Karpas-422 (cell line): Measurements from ENCODE around the gene ADD1. TPM values are rescaled to one million over a fixed set of nuclear protein-coding genes. Genes with fewer than 3 reads are reported as not detected.

Experiments used
- DNase-seq: peaks from one replicate; pipeline ENCODE4 v3.0.0-alpha.2; 2015
- H2AFZ ChIP-seq: fragments of 200-600 bp; sonication (generic); 2 replicates; pipeline ENCODE4 v1.6.1; 2014; ENCODE audit warnings: antibody characterized with exemption, low read length, mixed read lengths
- H3K27ac ChIP-seq: fragments of 200-600 bp; sonication (generic); 2 replicates; pipeline ENCODE4 v1.5.1; 2014; ENCODE audit warnings: mild to moderate bottlenecking, low read length, moderate library complexity
- H3K27me3 ChIP-seq: fragments of 200-600 bp; sonication (generic); 2 replicates; pipeline ENCODE4 v1.6.1; 2014; ENCODE audit warnings: low read length, mixed read lengths
- H3K36me3 ChIP-seq: fragments of 200-600 bp; sonication (generic); 2 replicates; pipeline ENCODE4 v1.6.1; 2014; ENCODE audit warnings: low read length, mixed read lengths; ENCODE audit not compliant: insufficient read depth
- H3K4me1 ChIP-seq: fragments of 200-600 bp; sonication (generic); 2 replicates; pipeline ENCODE4 v1.6.1; 2014; ENCODE audit warnings: mild to moderate bottlenecking, low read length, mixed read lengths
- H3K4me2 ChIP-seq: fragments of 200-600 bp; sonication (generic); 2 replicates; pipeline ENCODE4 v1.6.1; 2014; ENCODE audit warnings: low read length, low read depth, mild to moderate bottlenecking; ENCODE audit not compliant: poor library complexity, severe bottlenecking
- H3K4me3 ChIP-seq: fragments of 200-600 bp; sonication (generic); 2 replicates; pipeline ENCODE4 v1.5.1; 2014; ENCODE audit warnings: mild to moderate bottlenecking, antibody characterized with exemption, low read length, mixed read lengths
- H3K79me2 ChIP-seq: fragments of 200-600 bp; sonication (generic); 2 replicates; pipeline ENCODE4 v1.6.1; 2014; ENCODE audit warnings: mild to moderate bottlenecking, low read length, mixed read lengths
- H3K9ac ChIP-seq: fragments of 200-600 bp; sonication (generic); 2 replicates; pipeline ENCODE4 v1.6.0; 2014; ENCODE audit warnings: low read length
- H3K9me2 ChIP-seq: fragments of 200-600 bp; sonication (generic), shearing (Covaris generic); replicated peaks from 2 replicates; pipeline ENCODE4 v1.6.0; 2014; ENCODE audit warnings: mild to moderate bottlenecking, low read length, moderate library complexity; ENCODE audit not compliant: insufficient read depth
- H3K9me3 ChIP-seq: fragments of 300-700, 200-600 bp; sonication (generic); 2 replicates; pipeline ENCODE4 v1.6.1; 2014; ENCODE audit warnings: low read length, mixed read lengths
- H4K20me1 ChIP-seq: fragments of 200-600 bp; sonication (generic); 2 replicates; pipeline ENCODE4 v1.6.1; 2014; ENCODE audit warnings: mild to moderate bottlenecking, antibody characterized with exemption, low read length, low read depth; ENCODE audit not compliant: insufficient read depth
- total RNA-seq: library from RNA; depleted of rRNA; stranded (reverse); fragments of >200 nt; shearing (Covaris generic); gene quantifications from 2 replicates; pipeline ENCODE4 v1.2.3, GENCODE V29; 2014; ENCODE audit warnings: low replicate concordance

ADD1 gene
- total RNA-seq, 1 experiment from 2014 or later: 69.7 TPM

GRCh38 chr4:2901186-2901585, 57.5 kb downstream of the ADD1 start:
- no peaks in the 10 kb centered on the region for H3K9me2 ChIP-seq
- H3K79me2 ChIP-seq: no peaks in the 10 kb centered on the region
- no peak for DNase-seq
- no peaks in the 10 kb centered on the region for H3K4me1 ChIP-seq
- H3K4me2 ChIP-seq: no peak overlapping the region
- H4K20me1 ChIP-seq: no peaks in the 10 kb centered on the region
- no peak overlapping the region for H2AFZ ChIP-seq
- H3K27me3 ChIP-seq: no peaks in the 10 kb centered on the region
- H3K36me3 ChIP-seq: no peaks in the 10 kb centered on the region
- H3K9me3 ChIP-seq: no peaks in the 10 kb centered on the region
- no peak overlapping the region for H3K4me3 ChIP-seq
- H3K27ac ChIP-seq: no peak overlapping the region
- H3K9ac ChIP-seq: no peak overlapping the region

- Histone ChIP-seq H3K27ac (no peak overlapping the region), H3K4me1 (no peaks in the 10 kb centered on the region), H3K9me2 (no peaks in the 10 kb centered on the region), H3K9me3 (no peaks in the 10 kb centered on the region), H4K20me1 (no peaks in the 10 kb centered on the region), H3K36me3 (no peaks in the 10 kb centered on the region), H3K4me2 (no peak overlapping the region), H3K9ac (no peak overlapping the region), H2AFZ (no peak overlapping the region), H3K4me3 (no peak overlapping the region), H3K27me3 (no peaks in the 10 kb centered on the region), H3K79me2 (no peaks in the 10 kb centered on the region)
- DNase-seq: no peak
Measured at GRCh38 chr4:2902126-2902525, 58.5 kb downstream of the ADD1 start.

GRCh38 chr4:2905544-2905943, 61.9 kb downstream of the ADD1 start:
- Histone ChIP-seq H3K79me2 (no peaks in the 10 kb centered on the region), H3K4me2 (no peak overlapping the region), H3K9me2 (no peaks in the 10 kb centered on the region), H3K36me3 (no peaks in the 10 kb centered on the region), H3K4me3 (no peak overlapping the region), H3K27ac (no peak overlapping the region), H4K20me1 (no peaks in the 10 kb centered on the region), H2AFZ (no peak overlapping the region), H3K9me3 (no peaks in the 10 kb centered on the region), H3K4me1 (no peaks in the 10 kb centered on the region), H3K9ac (no peak overlapping the region), H3K27me3 (no peaks in the 10 kb centered on the region)
- no peak for DNase-seq

- no peaks in the 10 kb centered on the region for H4K20me1 ChIP-seq
Measured at GRCh38 chr4:2906218-2906617, 62.6 kb downstream of the ADD1 start.

GRCh38 chr4:2907226-2907625, 63.6 kb downstream of the ADD1 start:
- H4K20me1 ChIP-seq: no peaks in the 10 kb centered on the region
- H3K9ac ChIP-seq: no peak overlapping the region

More at GRCh38 chr4:2906218-2906617, 62.6 kb downstream of the ADD1 start:
- Histone ChIP-seq H3K9me3 (no peaks in the 10 kb centered on the region), H3K79me2 (no peaks in the 10 kb centered on the region), H3K36me3 (peaks cover 4% of the 10 kb centered on the region; the same call in 1 of the 2 replicates), H3K27me3 (no peaks in the 10 kb centered on the region), H3K4me2 (no peak overlapping the region), H3K9me2 (no peaks in the 10 kb centered on the region), H2AFZ (no peak overlapping the region), H3K9ac (no peak overlapping the region), H3K4me1 (no peaks in the 10 kb centered on the region), H3K27ac (no peak overlapping the region), H3K4me3 (no peak overlapping the region)
- no peak for DNase-seq

GRCh38 chr4:2907706-2908293, 64.2 kb downstream of the ADD1 start:
- H3K36me3 ChIP-seq: peaks cover 4% of the 10 kb centered on the region; the same call in 1 of the 2 replicates
- no peaks in the 10 kb centered on the region for H4K20me1 ChIP-seq
- H3K79me2 ChIP-seq: no peaks in the 10 kb centered on the region
- H3K4me3 ChIP-seq: no peak overlapping the region
- H2AFZ ChIP-seq: no peak overlapping the region
- no peaks in the 10 kb centered on the region for H3K9me2 ChIP-seq
- no peak overlapping the region for H3K27ac ChIP-seq
- H3K9me3 ChIP-seq: no peaks in the 10 kb centered on the region
- H3K4me2 ChIP-seq: no peak overlapping the region
- DNase-seq: no peak
- no peaks in the 10 kb centered on the region for H3K27me3 ChIP-seq
- peaks cover under 1% of the 10 kb centered on the region for H3K4me1 ChIP-seq
- no peak overlapping the region for H3K9ac ChIP-seq

More at GRCh38 chr4:2907226-2907625, 63.6 kb downstream of the ADD1 start:
- Histone ChIP-seq H3K27me3 (no peaks in the 10 kb centered on the region), H3K9me3 (no peaks in the 10 kb centered on the region), H3K4me1 (no peaks in the 10 kb centered on the region), H3K36me3 (peaks cover 4% of the 10 kb centered on the region; the same call in 1 of the 2 replicates), H3K79me2 (no peaks in the 10 kb centered on the region), H3K4me2 (no peak overlapping the region), H2AFZ (no peak overlapping the region), H3K9me2 (no peaks in the 10 kb centered on the region), H3K4me3 (no peak overlapping the region), H3K27ac (no peak overlapping the region)
- DNase-seq: no peak

- Histone ChIP-seq H3K36me3 (peaks cover 4% of the 10 kb centered on the region; the same call in 1 of the 2 replicates), H3K4me1 (peaks cover 5% of the 10 kb centered on the region), H3K9me3 (no peaks in the 10 kb centered on the region), H3K27me3 (no peaks in the 10 kb centered on the region), H4K20me1 (no peaks in the 10 kb centered on the region), H3K9me2 (no peaks in the 10 kb centered on the region), H2AFZ (no peak overlapping the region), H3K4me2 (no peak overlapping the region), H3K79me2 (no peaks in the 10 kb centered on the region), H3K9ac (no peak overlapping the region), H3K4me3 (no peak overlapping the region), H3K27ac (no peak overlapping the region)
- no peak for DNase-seq
Measured at GRCh38 chr4:2908686-2909085, 65.0 kb downstream of the ADD1 start.

- Histone ChIP-seq H3K9me2 (no peaks in the 10 kb centered on the region), H3K79me2 (no peaks in the 10 kb centered on the region), H3K36me3 (peaks cover 4% of the 10 kb centered on the region; the same call in 1 of the 2 replicates), H3K4me2 (no peak overlapping the region), H3K9ac (no peak overlapping the region), H3K27me3 (no peaks in the 10 kb centered on the region), H3K4me3 (no peak overlapping the region), H3K9me3 (no peaks in the 10 kb centered on the region), H2AFZ (no peak overlapping the region), H4K20me1 (no peaks in the 10 kb centered on the region), H3K4me1 (peaks cover 5% of the 10 kb centered on the region), H3K27ac (no peak overlapping the region)
- no peak for DNase-seq
Measured at GRCh38 chr4:2909583-2909982, 65.9 kb downstream of the ADD1 start.
